Activated naive CD4-positive, alpha-beta T cell treated with anti-CD3 and anti-CD28 coated beads, Interleukin-2, amount 10 ng/mL, durations not matched to agents 5 hours and 36 hours (primary cell): ENCODE results near the gene PPME1. TPM values are rescaled to one million over a fixed set of nuclear protein-coding genes. Genes with fewer than 3 reads are reported as not detected.

Experiments used
- total RNA-seq, 2 experiments: library from RNA; stranded (reverse); gene quantifications; one replicate each; pipeline ENCODE4 v1.2.3, GENCODE V29; 2021

The PPME1 gene, protein sequence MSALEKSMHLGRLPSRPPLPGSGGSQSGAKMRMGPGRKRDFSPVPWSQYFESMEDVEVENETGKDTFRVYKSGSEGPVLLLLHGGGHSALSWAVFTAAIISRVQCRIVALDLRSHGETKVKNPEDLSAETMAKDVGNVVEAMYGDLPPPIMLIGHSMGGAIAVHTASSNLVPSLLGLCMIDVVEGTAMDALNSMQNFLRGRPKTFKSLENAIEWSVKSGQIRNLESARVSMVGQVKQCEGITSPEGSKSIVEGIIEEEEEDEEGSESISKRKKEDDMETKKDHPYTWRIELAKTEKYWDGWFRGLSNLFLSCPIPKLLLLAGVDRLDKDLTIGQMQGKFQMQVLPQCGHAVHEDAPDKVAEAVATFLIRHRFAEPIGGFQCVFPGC
- total RNA-seq: 10 to 100 TPM; 21.4 to 23.6 TPM

DNA sequence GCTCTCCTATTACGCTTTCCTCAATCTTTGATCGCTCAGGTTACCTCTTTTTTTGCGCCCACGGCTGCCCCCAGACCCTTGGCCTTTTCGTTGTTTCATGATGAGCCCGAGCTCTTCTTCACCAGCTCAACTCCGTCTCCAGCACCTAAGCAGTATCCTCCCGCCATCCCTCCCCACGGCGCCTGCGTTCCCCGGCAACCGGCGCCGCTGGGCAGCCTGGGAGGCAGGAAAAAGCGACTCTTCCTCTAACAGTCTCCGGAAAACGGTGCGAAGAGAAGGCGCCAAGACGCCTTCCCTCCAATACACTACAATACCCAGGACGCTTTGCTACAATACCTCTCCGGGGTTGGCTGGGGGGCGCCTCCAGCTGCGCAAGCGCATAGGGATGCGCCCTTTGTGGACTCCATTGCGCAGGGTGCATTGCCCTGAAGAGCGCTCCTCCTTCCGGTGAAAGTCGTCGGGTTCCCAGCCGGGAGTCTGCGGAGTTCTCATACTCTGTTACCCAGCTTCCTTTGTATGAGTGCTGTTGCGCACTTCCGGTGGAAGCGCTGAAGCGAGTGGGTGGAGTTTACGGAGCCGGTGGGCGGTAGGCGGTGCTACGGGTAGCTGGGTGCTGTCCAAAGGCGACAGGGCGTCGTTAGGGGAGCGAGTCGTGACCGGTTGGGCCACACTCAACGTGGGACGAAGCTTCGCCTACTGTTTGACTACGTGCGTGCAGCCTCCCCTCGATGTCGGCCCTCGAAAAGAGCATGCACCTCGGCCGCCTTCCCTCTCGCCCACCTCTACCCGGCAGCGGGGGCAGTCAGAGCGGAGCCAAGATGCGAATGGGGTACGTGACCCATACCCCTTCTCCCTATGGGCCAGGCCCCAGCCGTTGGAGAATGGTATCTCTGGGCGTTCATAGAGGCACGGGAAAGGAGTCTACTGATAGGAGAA is at the start of gene PPME1, which contains the start of gene C2CD3:
Gene PPME1 (plus strand): TSS at position 596 of the 936 bp plus-strand sequence. CDS start 133 bp downstream, at position 729.
Gene C2CD3 (minus strand): TSS at position 309 of the 936 bp plus-strand sequence. CDS start 210 bp downstream, at position 99.

Other genes with a start within 250 kb of the PPME1 start
- not detected for gene DNAJB13, start 220.3 kb upstream of the PPME1 start, total RNA-seq
- 100 to 1,000 TPM; 387 to 396 TPM for gene UCP2, start 188.4 kb upstream of the PPME1 start, total RNA-seq
- gene UCP3, start 162.2 kb upstream of the PPME1 start, total RNA-seq: 1 to 10 TPM; 1.7 to 2.0 TPM
- 10 to 100 TPM; 21.7 to 29.0 TPM for gene C2CD3, start 287 bp upstream of the PPME1 start, total RNA-seq
- gene P4HA3, start 140.4 kb downstream of the PPME1 start, total RNA-seq: not detected
- 1 to 10 TPM; 6.8 to 7.1 TPM for gene PGM2L1, start 227.1 kb downstream of the PPME1 start, total RNA-seq